ENCODE measurements around the gene TINCR.
"Not testable (repeated sequence)": the region's sequence is repeated elsewhere in the genome, so short reads cannot be mapped to it uniquely, and the experiment has no call there.

TINCR gene

DNA sequence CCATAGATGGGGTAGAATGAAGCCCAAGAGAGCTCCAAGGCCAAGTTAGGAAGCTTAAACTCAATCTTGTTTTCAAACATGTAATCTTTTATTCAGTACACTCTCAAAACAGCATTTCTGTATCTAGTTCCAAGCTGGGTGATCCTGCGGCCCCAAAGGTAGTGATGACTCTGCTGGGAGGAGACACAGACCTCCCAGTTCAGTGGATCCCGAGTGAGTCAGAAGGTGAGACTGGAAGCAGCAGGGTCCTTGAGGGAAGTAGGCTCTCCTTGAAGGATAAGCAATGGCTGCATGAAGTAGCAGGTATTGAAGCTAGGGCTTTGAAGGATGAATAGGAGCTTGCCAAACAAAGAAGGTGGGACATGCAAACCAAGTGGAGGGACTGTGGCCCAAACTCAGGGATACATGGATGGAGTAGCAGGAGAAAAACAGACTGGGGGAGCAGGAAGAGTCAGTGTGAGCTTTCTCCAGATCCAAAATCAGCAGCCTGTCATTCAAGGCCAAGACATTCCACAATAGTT, 9.6 kb downstream of the TINCR start:
- DNase-seq, result no peak

GRCh38 chr19:5557691-5558090, 10.1 kb downstream of the TINCR start:
- no peak for DNase-seq

GRCh38 chr19:5554828-5555227, 12.9 kb downstream of the TINCR start:
- no peak for DNase-seq

DNA sequence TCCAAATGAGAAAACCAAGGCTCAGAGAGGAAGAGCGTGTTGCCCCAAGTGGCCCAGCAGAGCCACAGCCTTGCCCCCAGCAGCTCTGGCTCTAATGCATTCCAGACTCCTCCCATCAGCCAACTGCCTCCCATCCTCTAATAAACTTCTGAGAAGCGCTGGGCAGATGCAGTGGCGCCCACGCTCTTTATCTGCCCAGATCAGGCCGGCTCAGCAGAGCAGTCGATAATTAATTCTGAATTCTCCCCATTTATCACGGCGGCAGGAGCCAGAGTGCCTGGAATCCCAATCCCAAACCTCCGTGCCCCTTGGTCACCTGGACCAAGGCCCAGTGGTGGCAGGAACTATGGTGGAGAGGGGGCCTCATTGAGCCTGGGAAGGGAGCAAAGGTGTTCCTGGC, 13.9 kb downstream of the TINCR start:
- DNase-seq, result no peak

DNA sequence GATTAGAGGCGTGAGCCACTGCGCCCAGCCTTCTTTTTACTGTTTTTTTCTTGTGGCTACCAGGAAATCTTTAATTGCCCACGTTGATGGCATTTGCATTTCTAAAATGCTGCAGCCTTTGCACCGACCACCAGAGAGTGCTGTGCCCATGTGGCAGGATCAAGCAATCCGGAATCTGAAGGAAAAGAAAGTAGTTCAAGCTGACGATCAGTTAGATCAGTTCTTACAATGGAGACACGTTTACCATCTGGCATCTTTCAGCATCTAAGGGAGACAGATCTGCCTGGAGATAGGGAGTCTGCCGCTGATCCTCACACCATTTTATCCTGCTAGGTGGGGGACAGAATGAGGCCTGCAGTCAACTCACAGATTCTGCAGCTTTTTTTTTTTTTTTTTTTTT, 19.9 kb downstream of the TINCR start:
- DNase-seq, result no peak

DNA sequence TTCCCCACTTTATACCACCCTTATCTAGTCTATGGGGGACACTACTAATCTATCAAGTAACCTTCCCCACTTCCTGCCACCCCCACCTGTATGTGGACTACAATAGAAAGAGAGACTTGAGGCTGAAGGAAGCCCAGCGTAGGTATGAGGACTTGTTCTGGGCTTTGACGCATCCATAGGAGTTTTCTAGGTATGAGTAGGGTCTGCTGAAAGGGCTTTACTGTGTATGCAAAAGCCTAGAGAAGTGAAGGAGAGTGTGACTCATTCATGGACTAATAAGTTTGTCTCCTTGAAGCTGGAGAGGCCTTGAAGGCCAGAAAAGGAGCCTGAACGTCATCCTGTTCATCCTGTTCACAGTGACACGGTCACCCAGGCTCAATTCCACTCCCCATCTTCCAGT, 21.8 kb downstream of the TINCR start:
- DNase-seq, result no peak

GRCh38 chr19:5545051-5545450, 22.7 kb downstream of the TINCR start:
- no peak for DNase-seq

GRCh38 chr19:5542665-5543064, 25.1 kb downstream of the TINCR start:
- no peak for DNase-seq

- DNase-seq, result no peak
These were observed 26.3 kb downstream of the TINCR start for GRCh38 chr19:5541456-5541855.

DNA sequence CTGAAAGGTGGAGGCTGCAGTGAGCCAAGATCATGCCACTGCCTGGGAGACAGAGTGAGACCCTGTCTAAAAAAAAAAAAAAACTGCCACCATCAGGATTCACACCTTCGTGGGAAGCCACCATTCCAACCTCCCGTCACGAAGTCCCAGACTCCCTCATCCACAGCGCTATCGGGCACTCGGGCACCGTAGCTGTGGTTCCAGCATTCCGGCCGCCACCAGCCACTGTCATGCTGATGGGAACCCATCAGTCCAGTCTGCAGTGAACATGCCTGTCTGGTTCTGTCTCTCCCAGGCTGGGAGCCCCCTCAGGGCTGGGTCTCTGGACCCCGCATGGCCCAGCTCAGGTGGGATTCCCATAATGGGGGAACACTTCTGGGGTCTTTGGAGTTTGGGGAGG, 27.5 kb downstream of the TINCR start:
- no peak for DNase-seq

- DNase-seq, result no peak
These were observed 29.9 kb downstream of the TINCR start for GRCh38 chr19:5537870-5538269.

GRCh38 chr19:5536982-5537579, 30.7 kb downstream of the TINCR start:
- not testable (repeated sequence) for DNase-seq

DNA sequence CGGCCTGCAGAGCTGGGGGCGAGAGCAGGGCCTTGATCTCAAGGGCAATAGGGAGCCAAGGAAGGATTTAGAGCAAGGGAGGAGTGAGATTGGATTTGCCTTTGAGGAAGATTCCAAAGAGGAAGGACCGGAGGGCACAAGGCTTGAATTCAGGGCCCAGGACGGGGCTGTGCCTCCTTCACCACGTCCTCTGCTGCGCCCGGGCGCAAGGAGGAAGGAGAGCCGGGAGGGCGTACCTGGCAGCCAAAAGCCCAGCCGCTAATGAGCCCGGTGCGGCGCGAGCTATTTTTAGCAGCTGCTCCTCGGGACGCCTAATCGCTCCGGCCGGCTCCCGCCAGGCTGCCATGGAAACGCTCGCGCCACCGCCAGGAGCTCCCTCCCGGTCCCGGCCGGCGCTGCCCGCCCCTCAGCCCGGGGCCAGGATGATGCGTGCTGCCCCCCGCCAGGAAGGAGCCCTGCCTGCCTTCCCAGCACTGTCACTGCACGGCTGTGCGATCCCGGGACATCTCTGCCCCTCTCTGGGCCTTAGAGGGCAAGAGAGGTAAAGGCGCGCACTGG, 31.3 kb downstream of the TINCR start:
- DNase-seq, result peak; percentile 50

DNA sequence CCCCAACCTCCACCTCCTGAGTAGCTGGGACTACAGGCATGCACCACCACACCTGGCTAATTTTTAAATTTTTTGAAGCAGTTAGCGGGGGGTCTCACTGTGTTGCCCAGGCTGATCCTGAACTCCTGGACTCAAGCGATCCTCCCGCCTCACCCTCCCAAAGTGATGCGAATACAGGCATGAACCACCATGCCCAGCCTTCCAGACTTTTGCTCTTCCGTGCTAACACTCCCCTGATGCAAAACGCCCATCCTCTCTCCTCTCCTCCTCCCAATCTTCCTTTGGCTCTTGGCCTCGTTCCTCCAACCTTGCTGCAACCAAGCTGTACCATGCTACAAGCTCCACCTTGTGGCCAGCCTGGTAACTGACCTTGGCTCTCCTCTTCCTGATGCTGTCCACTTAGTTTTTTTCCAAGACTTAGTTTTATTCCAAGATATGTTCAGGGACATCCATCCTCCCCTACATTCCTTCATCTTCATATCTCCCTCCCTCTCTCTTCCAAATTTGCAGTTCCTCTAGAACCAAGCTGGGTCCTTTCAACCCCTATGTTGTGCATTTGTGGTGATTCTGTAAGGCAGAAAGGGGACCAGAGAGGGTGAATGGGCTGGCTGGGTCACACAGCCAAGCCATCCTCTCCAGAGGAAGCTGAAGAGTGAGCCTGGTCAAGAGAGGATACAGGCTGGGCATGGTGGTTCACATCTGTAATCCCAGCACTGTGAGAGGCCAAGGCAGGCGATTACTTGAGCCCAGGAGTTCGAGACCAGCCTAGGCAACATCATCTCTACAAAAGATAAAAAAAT, 32.8 kb downstream of the TINCR start:
- DNase-seq, result no peak

DNA sequence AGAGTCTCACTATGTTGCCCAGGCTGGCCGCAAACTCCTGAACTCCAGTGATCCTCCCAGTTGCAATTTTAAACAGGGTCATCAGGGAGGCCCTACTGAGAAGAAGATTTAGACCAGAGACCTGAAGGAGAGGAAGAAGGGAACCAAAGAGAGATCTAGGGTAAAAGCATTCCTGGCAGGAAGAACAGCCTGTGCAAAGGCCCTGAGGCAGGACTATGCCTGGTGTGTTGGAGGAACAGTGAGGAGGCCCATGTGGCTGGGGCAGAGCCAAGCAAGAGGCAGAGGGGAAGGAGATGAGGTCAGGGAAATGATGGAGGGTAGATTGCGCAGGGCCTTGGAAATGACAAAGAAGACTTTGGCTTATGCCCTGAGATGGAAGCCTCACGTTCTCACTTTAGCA, 34.5 kb downstream of the TINCR start:
- no peak for DNase-seq

DNA sequence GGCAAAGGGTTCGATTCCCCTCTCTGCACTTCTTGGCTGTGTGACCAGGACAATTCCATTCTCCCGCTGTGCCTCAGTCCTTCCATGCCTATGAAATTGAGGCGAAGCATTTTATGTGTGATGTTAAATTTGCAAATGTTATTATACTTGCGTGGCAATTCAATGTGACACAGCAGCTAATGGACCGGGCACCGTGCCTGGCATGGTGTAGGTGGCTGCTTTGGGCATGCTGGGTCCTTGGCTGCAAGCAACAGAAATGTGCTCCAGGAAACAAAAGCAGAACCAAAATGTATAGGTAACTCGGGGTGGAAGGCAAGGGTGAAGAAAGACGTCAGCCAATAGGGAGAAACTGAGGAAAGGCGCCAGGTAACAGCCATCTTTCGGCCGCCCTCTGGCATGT, 37.1 kb downstream of the TINCR start:
- DNase-seq, result no peak

- no peak for DNase-seq
These were observed 41.1 kb downstream of the TINCR start for GRCh38 chr19:5526691-5527090.

DNA sequence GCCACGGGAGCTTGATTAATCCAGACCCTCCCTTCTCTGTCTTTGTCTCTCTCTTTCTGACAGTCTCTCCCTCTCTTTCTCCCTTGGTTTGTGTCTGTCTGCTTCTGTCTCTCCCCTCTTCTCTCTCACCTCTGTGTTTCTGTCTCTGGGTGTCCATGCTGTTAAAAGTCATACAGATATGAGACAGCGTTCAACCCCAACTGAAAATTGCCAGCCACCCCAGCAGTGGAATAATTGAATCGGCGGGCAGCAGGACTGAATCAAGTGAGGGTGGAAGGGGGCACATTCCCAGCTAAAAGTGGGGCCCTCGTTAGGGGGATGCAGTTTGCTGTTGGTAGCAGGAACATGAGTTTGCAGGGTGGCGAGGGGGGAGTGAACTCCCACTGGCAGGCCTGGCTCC, 43.7 kb downstream of the TINCR start:
- DNase-seq, result no peak

DNA sequence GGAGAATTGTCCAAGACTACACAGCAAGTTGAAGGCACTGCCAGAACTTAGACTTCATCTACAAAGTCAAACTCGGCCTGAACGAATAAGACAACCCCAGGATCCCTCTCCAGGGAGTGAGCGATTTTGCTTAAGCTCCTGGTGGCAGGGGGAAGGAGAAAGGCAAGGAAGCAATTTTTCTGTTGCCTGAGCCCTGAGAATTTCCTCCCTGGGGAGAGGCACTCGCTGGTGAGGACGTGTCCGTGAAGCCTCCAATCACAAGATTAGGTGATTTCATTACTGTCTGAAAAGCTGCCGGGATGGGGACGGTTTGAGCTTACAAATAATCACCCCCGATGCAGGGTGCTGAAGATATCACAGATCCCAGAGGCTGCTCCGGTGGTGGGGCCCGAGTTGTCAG, 45.6 kb downstream of the TINCR start:
- DNase-seq, result no peak

- DNase-seq, result no peak
These were observed 47.3 kb downstream of the TINCR start for GRCh38 chr19:5520501-5520900.

GRCh38 chr19:5519076-5519475, 48.7 kb downstream of the TINCR start:
- DNase-seq, result no peak

DNA sequence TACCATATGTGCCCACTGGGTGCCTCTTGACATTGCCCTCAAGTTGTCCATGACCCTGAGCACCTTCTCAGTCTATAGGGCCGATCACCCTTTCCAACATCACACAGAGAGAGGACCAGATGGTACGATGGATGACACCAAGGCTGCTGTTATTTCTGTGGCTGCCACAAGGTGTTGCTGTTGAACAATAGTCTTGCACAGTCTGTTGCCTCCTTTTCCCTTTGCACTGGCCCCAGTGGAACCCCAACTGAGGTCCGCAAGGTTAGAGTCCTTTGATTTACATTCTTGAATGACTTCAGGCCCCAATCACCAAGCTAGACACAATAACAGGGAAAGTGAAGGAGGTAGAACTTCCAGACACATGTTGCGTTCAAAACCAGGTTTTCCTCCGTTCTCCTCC, 52.0 kb downstream of the TINCR start:
- no peak for DNase-seq

GRCh38 chr19:5514001-5514400, 53.8 kb downstream of the TINCR start:
- no peak for DNase-seq

GRCh38 chr19:5512715-5513114, 55.0 kb downstream of the TINCR start:
- DNase-seq, result no peak
